Mesenchymal stem cell (in vitro differentiated cells and primary cell): Measurements from ENCODE around the gene SCN2B.

Experiments
- DNase-seq: peaks from one replicate; pipeline ENCODE4 v3.0.0-alpha.2; 2013
- H2AFZ ChIP-seq: one replicate; pipeline ENCODE4 v1.6.1; 2013; ENCODE audit warnings: low read depth, mild to moderate bottlenecking, control low read depth, inconsistent platforms, low read length, moderate library complexity
- H2AK5ac ChIP-seq: 2 replicates; pipeline ENCODE4 v1.6.1; 2013; ENCODE audit warnings: low read length, moderate library complexity, mild to moderate bottlenecking, inconsistent platforms; ENCODE audit not compliant: severe bottlenecking
- H2BK120ac ChIP-seq: one replicate; pipeline ENCODE4 v1.6.1; 2013; ENCODE audit warnings: low read depth, mild to moderate bottlenecking, inconsistent platforms, low read length, moderate library complexity
- H2BK12ac ChIP-seq, 2 experiments: one replicate each; pipeline ENCODE4 v1.6.1; 2013; ENCODE audit warnings: inconsistent platforms in 2 of 2, low read length in 2 of 2, mild to moderate bottlenecking in 2 of 2, moderate library complexity in 2 of 2, control low read depth in 1 of 2
- H2BK15ac ChIP-seq: one replicate; pipeline ENCODE4 v1.6.1; 2013; ENCODE audit warnings: mild to moderate bottlenecking, low read depth, inconsistent platforms; ENCODE audit not compliant: poor library complexity, severe bottlenecking
- H2BK5ac ChIP-seq: 2 replicates; pipeline ENCODE4 v1.6.1; 2013; ENCODE audit warnings: low read depth, mild to moderate bottlenecking, low read length, control low read depth, inconsistent platforms; ENCODE audit not compliant: poor library complexity, severe bottlenecking
- H3K14ac ChIP-seq, 2 experiments: one replicate each; pipeline ENCODE4 v1.6.1; 2013; ENCODE audit warnings: inconsistent platforms in 2 of 2, low read length in 2 of 2, control low read depth in 1 of 2, mild to moderate bottlenecking in 1 of 2, moderate library complexity in 1 of 2
- H3K18ac ChIP-seq, 2 experiments: one replicate each; pipeline ENCODE4 v1.6.1; 2013; ENCODE audit warnings: inconsistent platforms in 2 of 2, low read length in 2 of 2, control low read depth in 1 of 2, low read depth in 1 of 2, mild to moderate bottlenecking in 1 of 2
- H3K23ac ChIP-seq, 2 experiments: one replicate each; pipeline ENCODE4 v1.6.1; 2013; ENCODE audit warnings: inconsistent platforms in 2 of 2, low read length in 2 of 2, mild to moderate bottlenecking in 2 of 2, moderate library complexity in 2 of 2, control low read depth in 1 of 2
- H3K27ac ChIP-seq: 2 replicates; pipeline ENCODE4 v1.5.1; 2013; ENCODE audit warnings: mild to moderate bottlenecking, moderate library complexity, low read length, control low read depth, inconsistent platforms; ENCODE audit not compliant: poor library complexity, severe bottlenecking
- H3K27me3 ChIP-seq, 2 experiments: 2 replicates each; pipeline versions ENCODE4 v1.6.1 to v1.7.0; 2013; ENCODE audit warnings: low read length in 2 of 2, mild to moderate bottlenecking in 2 of 2, moderate library complexity in 2 of 2, control low read depth in 1 of 2, inconsistent platforms in 1 of 2; ENCODE audit not compliant: control insufficient read depth in 1 of 2, insufficient read depth in 1 of 2
- H3K36me3 ChIP-seq, 2 experiments: 2 replicates each; pipeline versions ENCODE4 v1.6.1 to v1.7.0; 2013; ENCODE audit warnings: low read length in 2 of 2, control low read depth in 1 of 2, inconsistent platforms in 1 of 2, low read depth in 1 of 2, mild to moderate bottlenecking in 1 of 2; ENCODE audit not compliant: insufficient read depth in 2 of 2, control insufficient read depth in 1 of 2
- H3K4ac ChIP-seq, 2 experiments: one replicate each; pipeline ENCODE4 v1.6.1; 2013; ENCODE audit warnings: inconsistent platforms in 2 of 2, low read length in 2 of 2, mild to moderate bottlenecking in 2 of 2, moderate library complexity in 2 of 2, control low read depth in 1 of 2, low read depth in 1 of 2
- H3K4me1 ChIP-seq: 2 replicates; pipeline ENCODE4 v1.6.1; 2013; ENCODE audit warnings: low read depth, low read length, control low read depth; ENCODE audit not compliant: control insufficient read depth, insufficient read depth
- H3K4me2 ChIP-seq: 2 replicates; pipeline ENCODE4 v1.6.1; 2013; ENCODE audit warnings: low read length, mild to moderate bottlenecking, inconsistent platforms; ENCODE audit not compliant: poor library complexity, severe bottlenecking
- H3K4me3 ChIP-seq, 2 experiments: 2 replicates each; pipeline versions ENCODE4 v1.5.1 to v1.7.0; 2013; ENCODE audit warnings: low read length in 2 of 2, mild to moderate bottlenecking in 2 of 2, control low read depth in 1 of 2, low read depth in 1 of 2; ENCODE audit not compliant: insufficient read depth in 1 of 2
- H3K79me1 ChIP-seq: replicated peaks from 2 replicates; pipeline ENCODE4 v1.6.1; 2013; ENCODE audit warnings: mild to moderate bottlenecking, control low read depth, low read length, inconsistent platforms; ENCODE audit not compliant: poor library complexity, severe bottlenecking
- H3K9ac ChIP-seq: 2 replicates; pipeline ENCODE4 v1.7.0; 2013; ENCODE audit warnings: mild to moderate bottlenecking, low read length, moderate library complexity
- H3K9me3 ChIP-seq: 2 replicates; pipeline ENCODE4 v1.7.0; 2013; ENCODE audit warnings: mild to moderate bottlenecking, low read length; ENCODE audit not compliant: control insufficient read depth
- H4K8ac ChIP-seq: one replicate; pipeline ENCODE4 v1.6.1; 2013; ENCODE audit warnings: inconsistent platforms, mild to moderate bottlenecking, low read length, moderate library complexity
- H4K91ac ChIP-seq: one replicate; pipeline ENCODE4 v1.6.1; 2013; ENCODE audit warnings: mild to moderate bottlenecking, low read length, inconsistent platforms
- WGBS: methylation state at CpG from one replicate; pipeline ENCODE4 v1.1.7; 2013; ENCODE audit warnings: mixed read lengths; 5-methylcytosine and 5-hydroxymethylcytosine counted together

The SCN2B gene

DNA sequence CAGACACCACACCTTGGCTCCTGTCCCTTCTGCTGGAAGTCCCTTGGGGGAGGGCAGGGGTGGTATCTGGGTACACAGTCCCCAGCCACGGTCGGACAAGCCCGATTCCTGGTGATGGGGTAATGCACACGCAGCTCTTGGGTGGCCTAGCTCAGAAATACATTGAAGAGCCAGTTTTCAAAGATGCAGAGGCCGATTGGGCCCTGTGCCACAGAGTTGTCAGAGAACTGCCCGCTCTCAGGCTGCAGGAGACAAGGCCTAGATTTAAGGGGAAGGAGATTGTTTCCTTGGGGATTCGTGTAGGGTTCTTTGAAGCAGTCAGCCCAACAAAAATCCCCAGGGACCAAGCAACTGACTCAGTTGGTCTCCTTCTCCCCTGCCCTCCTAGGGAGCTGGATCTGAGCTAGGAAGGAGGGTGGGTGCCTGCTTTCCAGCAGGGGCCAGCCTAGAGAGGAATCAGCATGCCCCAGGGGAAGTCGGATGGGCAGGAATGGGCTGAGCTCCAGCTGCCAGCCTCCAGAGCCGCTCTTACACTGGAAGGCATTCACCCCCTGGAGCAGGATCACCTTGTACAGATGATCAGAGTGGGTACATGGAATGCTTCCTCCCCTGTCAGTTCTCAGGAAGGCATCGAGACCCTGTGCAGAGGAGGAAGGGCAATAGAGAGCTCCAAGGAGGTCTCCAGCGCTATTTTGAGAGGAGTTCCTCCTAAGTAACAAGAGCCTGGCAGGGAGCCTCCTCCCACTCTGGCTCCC, 20.5 kb downstream of the SCN2B start:
- Histone ChIP-seq H4K91ac (no peak overlapping the region), H3K27ac (no peak overlapping the region), H3K14ac (no peak overlapping the region), H2BK5ac (no peak overlapping the region), H3K9me3 (no peaks in the 10 kb centered on the region), H3K36me3 (no peaks in the 10 kb centered on the region), H3K23ac (no peak overlapping the region), H3K4me1 (peaks cover 21% of the 10 kb centered on the region), H3K18ac (no peak overlapping the region), H3K4me3 (no peak overlapping the region), H3K4ac (no peak overlapping the region), H3K79me1 (no peaks in the 10 kb centered on the region), H3K4me2 (no peak overlapping the region), H2BK15ac (no peak overlapping the region), H2BK12ac (no peak overlapping the region), H4K8ac (no peak overlapping the region), H3K27me3 (peaks cover 97 to 98% of the 10 kb centered on the region in 2 experiments), H2BK120ac (no peak overlapping the region), H2AK5ac (no peak overlapping the region), H3K9ac (no peak overlapping the region), H2AFZ (no peak overlapping the region)
- 20% methylated on average over 10 of the region's 11 CpGs for whole genome bisulfite sequencing
- DNase-seq, result no peak

DNA sequence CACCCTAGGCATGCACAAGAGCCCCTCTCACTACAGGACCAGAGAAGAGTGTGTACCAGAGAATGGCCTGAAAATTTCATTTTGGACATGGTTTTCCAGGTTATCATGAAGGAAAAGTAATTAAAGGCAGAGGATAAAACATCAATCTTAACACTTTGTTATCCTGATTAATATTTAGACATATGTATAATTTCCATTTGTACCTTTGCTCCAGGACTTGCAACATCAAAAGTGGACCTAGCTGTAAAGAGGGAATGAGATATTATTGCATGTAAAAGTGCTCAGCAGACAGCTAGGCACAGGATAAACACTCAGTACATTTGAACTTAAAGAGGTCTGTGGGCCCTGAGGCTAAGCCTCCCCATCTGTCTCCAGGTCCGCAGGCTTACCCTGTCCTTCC, 21.8 kb downstream of the SCN2B start:
- Histone ChIP-seq H3K18ac (no peak overlapping the region), H3K9ac (no peak overlapping the region)
- WGBS, result no CpG with 5 or more reads among the region's 1 CpG

DNA sequence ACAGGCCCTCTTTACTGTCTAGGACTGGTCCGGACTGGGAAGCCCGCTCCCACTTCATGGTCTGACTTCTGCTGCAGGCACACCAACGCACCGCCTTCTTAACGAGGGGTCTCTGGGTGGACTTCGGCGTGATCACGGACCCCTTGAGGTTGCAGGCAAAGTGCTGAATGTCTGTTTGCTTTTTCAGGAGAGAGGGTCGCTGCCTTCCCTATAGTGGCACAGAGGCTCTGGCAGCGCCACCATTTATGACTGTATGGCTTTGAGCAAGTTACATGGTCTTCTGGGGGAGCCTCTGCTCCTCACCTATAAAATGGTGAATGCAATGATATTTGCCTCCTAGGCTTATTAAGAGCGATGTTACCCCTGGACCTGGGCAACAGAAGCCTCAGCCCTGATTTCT, 22.5 kb downstream of the SCN2B start:
- Histone ChIP-seq H3K23ac (no peak overlapping the region), H2BK5ac (no peak overlapping the region), H3K14ac (no peak overlapping the region), H3K4ac (no peak overlapping the region), H3K4me3 (no peak overlapping the region), H2AFZ (no peak overlapping the region), H2BK120ac (no peak overlapping the region), H4K8ac (no peak overlapping the region), H2AK5ac (no peak overlapping the region), H4K91ac (no peak overlapping the region), H3K36me3 (no peaks in the 10 kb centered on the region), H3K4me2 (no peak overlapping the region), H3K79me1 (no peaks in the 10 kb centered on the region), H3K18ac (no peak overlapping the region), H2BK12ac (no peak overlapping the region), H3K27ac (no peak overlapping the region), H3K9ac (no peak overlapping the region), H3K4me1 (peaks cover 21% of the 10 kb centered on the region), H3K27me3 (peaks cover 97 to 99% of the 10 kb centered on the region in 2 experiments), H2BK15ac (no peak overlapping the region), H3K9me3 (no peaks in the 10 kb centered on the region)
- DNase-seq, result no peak
- 51% methylated on average over 11 of the region's 11 CpGs for WGBS

More for the DNA sequence above, 21.8 kb downstream of the SCN2B start:
- Histone ChIP-seq H4K8ac (no peak overlapping the region), H3K27me3 (peaks cover 97 to 98% of the 10 kb centered on the region in 2 experiments), H3K14ac (no peak overlapping the region), H3K9me3 (no peaks in the 10 kb centered on the region), H2BK12ac (no peak overlapping the region), H2AK5ac (no peak overlapping the region), H2AFZ (no peak overlapping the region), H3K4me3 (no peak overlapping the region), H2BK5ac (no peak overlapping the region), H2BK120ac (no peak overlapping the region), H3K23ac (no peak overlapping the region), H3K36me3 (no peaks in the 10 kb centered on the region), H3K79me1 (no peaks in the 10 kb centered on the region), H2BK15ac (no peak overlapping the region), H3K27ac (no peak overlapping the region), H3K4ac (no peak overlapping the region), H4K91ac (no peak overlapping the region), H3K4me2 (no peak overlapping the region), H3K4me1 (peaks cover 21% of the 10 kb centered on the region)
- no peak for DNase-seq

DNA sequence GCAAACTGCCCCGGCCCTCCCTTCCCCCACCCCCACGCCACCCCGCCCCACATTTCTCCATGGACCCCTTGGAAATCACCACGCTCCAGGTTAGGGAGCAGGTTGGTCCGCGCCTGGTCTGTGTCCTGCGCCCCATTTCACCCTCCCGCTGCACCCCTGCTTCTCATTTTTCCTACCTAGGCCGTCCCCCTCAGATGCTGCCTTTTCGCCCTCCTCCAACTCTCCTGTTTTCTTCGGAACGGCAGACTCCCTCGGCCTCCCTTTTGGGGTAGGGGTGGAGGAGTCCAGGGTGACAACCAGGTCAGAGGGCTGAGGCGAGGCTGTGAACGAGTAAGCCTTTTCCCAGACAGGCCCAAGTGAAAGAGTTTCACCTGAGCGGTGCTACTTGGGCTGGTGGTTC, 22.9 kb downstream of the SCN2B start:
- 0% methylated on average over 7 of the region's 16 CpGs for WGBS
- Histone ChIP-seq H3K14ac (no peak overlapping the region), H2BK15ac (no peak overlapping the region), H4K8ac (no peak overlapping the region), H3K4me3 (no peak overlapping the region), H3K27me3 (peaks cover 97 to 99% of the 10 kb centered on the region in 2 experiments), H3K9ac (no peak overlapping the region), H3K18ac (no peak overlapping the region), H3K4ac (no peak overlapping the region), H3K27ac (no peak overlapping the region), H2AFZ (no peak overlapping the region), H3K23ac (no peak overlapping the region), H3K36me3 (no peaks in the 10 kb centered on the region), H2BK12ac (no peak overlapping the region), H3K4me1 (peaks cover 21% of the 10 kb centered on the region), H3K9me3 (no peaks in the 10 kb centered on the region), H2BK5ac (no peak overlapping the region), H3K4me2 (no peak overlapping the region), H2BK120ac (no peak overlapping the region), H3K79me1 (no peaks in the 10 kb centered on the region), H2AK5ac (no peak overlapping the region), H4K91ac (no peak overlapping the region)
- no peak for DNase-seq
